Measurements from ENCODE around the gene SALL2.
A peak's percentile ranks its signal among the peaks of the same experiment; 100 is the strongest.

SALL2 gene

DNA sequence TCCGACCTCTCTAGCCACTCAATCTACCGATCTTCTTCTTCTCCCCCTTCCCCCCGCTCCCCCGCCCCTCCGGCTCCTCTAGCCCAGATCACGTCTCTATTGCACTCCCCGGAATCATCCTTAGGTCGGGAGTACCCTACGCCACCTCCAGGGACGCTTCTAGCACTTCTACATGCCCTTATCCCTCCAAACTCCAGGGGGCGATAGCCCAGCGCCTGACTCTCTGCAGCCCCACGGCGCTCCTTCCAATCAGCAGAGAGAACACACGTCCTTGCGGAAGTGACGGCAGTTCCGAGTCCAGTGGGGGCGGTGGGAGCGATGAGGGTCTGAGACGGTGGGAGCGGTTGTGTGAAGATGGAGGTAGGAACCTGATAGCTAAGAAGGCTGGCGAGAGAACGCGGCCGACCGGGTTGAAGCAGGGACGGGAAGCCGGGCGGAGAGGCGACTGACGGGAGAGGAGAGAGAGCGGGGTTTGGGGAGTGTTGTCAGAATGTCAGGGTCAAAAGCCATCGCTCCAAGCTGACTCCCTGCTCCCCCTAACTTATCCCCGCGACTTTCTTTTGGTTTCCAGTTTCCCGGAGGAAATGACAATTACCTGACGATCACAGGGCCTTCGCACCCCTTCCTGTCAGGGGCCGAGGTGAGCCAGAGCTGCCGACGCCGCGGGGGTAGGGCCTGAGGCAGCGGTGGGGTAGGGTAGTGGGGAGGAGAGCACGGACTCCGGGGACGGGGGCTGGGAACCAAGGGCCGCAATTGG, 49.0 kb downstream of the SALL2 start, which contains the start of the genes RAB2B and TOX4:
Gene RAB2B, minus strand, starts transcription at position 35 of the 757 bp plus-strand sequence. CDS start 87 bp downstream, outside the sequence.
Gene TOX4, plus strand, starts transcription at position 271 of the 757 bp plus-strand sequence. Its CDS starts 84 bp downstream, at position 355.
- peak; percentile 90 to 91 for DNase-seq (ENCODE audit: low read depth in 2 of 2)

DNA sequence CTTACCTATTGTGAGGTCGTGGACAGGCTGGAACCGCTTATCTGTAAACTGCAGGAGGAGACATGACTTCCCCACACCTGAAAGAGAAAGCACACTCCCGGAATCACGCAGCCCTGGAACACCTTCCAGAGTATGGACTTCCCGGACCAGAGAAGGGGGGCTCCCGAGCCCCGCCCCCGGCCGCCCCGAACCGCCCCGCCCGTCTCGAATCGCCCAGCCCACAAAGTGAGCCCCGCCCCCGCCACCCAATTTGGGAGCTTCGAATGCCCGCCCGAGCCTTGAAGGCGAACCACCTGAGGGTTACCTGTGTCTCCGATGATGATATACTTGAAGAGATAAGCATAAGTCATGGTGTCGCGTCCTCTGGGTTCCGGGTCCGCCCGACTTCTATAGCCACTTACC, 49.6 kb downstream of the SALL2 start:
- no peak for DNase-seq (ENCODE audit: low read depth in 2 of 2)

DNA sequence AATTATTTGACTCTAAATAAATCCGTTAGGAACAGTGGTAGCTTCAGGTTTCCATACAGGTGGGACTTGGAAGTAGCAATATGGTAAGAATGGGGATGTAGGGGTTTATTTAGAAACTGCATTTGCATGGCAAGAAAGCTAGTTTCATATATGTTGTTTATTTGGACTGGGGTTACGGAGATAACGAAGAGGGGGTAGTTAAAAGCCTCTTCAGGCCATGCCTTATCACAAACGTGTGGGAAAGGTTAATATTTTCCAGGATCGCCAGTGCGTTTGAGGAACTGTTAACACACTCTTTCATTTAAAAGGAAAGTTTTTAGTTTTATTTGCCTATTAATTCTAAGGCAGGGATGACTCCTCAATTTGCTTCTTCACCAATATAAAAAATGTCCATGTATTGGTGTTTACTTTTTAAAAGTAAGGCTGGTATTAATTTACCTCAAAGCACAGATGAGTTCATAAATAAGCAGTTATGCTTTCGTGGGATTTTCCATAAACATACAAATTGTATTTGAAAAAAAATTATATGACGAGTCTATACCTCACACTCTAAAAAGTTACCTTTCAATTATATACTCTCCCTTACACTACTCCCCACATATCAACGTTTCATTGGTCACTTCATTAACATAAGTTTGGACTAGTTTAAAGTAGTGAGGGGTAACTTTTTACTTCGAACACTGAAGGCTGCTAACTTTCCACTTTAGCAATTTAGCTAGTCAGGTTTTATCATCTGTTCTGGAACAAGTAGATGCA, 50.2 kb downstream of the SALL2 start:
- no peak for DNase-seq (ENCODE audit: low read depth in 2 of 2)

Data from stimulated activated CD8-positive, alpha-beta memory T cell treated with anti-CD3 and anti-CD28 coated beads, Interleukin-15, amount 100 ng/mL, for 48 hours (primary cell).